Left hindlimb (tissue), 1 donor: ENCODE data around the gene SLC44A2.
"Not testable (repeated sequence)": the region's sequence is repeated elsewhere in the genome, so short reads cannot be mapped to it uniquely, and the experiment has no call there.

Experiments used
- DNase-seq: peaks from one replicate; pipeline ENCODE4 v3.0.0-alpha.2; 2018

SLC44A2 gene

DNA sequence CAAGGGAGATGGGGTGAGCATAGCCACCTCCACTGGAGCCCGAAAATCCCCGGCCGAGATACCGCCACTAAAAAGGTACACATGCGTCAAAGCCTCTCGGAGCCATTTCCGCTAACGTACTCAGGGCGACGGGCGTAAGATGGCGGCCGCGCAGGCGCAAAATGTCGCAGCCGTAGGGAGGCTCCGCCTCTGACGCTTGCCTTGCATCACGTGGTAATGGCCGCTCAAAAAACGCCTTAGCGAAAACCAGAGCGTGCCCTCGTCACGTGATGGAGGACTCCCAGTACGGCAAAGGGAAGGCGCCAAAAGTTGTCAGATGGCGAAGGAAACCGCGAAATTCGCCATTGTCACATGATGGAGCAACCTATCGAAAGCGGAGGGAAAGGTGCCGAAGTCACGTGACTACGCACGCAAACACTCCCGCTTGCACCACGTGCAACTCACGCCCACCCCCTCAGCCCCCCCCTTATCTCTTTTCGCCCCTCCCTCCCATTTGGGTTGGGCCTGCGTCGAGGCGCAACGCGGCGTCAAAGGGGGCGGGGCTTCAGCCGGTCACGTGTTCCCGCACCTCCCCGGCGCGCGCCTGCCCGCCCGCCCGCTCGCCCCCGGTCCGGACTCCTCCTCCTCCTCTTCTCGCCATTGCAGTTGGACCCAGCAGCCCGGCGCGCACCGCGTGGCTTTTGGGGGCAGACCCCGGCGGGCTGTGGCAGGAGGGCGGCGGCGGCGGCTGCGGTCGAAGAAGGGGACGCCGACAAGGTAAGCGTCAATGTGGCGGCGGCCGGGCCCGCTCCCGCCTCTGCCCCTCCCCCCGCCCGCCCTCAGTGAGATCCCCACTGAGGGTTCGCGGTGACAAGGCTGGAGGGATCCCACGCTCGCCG is 28.6 kb downstream of the SLC44A2 start, which contains the start of gene ILF3:
Gene ILF3 (plus strand): TSS at position 615 of the 878 bp plus-strand sequence. CDS start 16,260 bp downstream, outside the sequence.
- peak; percentile 100 for DNase-seq

DNA sequence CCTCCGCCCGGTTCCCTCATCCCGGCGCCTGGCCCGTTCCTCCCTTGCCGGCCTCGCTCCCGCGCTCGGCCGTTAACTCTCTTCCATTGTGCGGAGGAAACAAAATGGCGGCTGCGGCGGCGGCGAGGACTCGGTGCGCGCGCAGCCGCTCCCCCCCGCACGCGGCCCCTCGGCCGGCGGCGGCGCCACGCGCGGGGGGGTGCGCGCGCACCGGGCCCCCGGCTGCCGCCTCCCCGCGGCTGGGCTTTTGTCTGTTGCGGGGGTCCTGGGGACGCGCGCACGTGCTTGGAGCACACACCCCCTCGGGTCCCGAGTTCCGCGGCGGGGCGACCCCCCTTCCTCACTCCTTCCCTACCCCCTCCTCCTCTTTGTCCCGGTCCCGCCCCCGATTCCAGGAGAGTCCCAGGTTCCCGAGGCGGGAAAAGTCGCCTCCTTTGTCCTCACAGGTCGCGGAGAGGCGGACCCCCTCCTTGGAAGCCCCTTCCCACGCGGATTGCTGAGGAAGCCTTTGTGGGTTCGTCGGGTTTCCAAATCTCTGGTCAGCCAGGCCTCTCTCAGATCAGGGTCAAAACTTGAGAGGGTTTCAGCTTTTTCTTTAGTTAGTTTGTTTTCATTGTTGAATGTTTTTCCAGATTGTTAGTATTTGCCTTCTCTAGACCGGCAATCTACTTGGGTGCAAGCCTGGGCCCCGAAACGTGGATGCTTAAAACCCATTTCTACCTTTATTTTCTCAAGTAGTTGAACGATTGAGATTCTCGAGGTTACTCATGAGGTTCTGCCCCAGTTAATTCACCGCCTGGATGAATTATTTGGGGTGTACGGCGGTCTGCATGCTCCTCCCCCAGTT is 29.5 kb downstream of the SLC44A2 start:
- DNase-seq = peak; percentile 70

GRCh38 chr19:10655457-10656312 is 30.3 kb downstream of the SLC44A2 start:
- no peak for DNase-seq

DNA sequence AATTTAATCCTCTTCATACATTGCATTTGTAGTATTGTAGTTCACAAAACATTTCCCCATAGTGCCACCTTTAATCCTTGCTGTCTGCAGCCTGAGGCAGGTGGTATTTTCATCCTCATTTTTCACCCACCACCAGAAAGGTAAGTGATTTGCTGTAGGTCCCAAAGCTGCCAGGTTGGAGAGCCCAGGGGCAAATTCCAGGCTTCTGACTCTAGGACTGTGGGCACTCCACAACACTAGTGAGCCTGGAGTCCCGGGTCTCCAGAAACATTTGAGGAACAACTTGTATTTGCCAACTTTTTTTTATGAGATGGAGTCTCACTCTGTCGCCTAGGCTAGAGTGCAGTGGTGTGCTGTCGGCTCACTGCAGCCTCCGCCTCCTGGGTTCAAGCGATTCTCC is 35.0 kb downstream of the SLC44A2 start:
- DNase-seq = no peak

GRCh38 chr19:10661946-10662345 is 36.6 kb downstream of the SLC44A2 start:
- DNase-seq = no peak

DNA sequence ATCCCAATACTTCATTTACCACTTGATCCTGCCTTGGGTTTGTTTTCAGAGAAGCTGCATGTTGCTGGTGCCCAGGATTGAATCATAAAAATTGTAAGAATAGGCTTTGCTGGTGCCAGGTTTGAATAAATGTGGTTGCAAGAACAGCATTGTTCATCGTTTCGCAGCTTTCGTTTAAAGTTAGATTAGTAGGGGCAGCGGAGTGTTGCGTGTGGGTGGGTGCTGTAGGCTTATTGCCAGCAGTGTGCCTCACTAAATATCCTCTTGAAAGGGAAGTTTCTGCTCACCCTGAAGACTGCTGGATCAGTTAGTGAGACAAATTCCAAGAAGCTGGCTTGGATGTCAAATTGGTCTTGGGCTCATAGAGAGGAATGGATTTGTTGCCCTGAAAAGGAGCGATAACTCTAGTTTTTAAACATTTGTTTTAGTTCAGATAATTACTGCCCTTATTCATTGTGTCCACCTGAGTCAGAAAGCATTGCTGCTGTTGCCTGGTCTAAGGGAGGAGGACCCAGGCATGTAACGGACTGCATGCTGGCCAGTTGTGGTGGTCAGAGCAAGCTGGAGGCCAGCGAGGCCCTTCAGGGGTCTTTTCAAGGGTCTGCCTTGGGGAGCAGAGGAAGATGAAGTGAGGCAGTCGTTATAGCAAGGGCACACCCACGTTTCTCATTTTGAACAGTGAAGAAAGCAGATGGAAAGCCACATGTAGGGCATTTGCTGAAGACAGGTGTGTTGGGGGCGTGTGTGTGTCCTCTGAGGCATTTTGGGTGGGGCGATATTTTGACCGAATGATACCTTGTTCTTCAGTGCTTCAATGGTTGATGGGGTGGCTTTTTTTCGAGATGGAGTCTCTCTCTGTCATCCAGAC is 37.3 kb downstream of the SLC44A2 start:
- DNase-seq = no peak

DNA sequence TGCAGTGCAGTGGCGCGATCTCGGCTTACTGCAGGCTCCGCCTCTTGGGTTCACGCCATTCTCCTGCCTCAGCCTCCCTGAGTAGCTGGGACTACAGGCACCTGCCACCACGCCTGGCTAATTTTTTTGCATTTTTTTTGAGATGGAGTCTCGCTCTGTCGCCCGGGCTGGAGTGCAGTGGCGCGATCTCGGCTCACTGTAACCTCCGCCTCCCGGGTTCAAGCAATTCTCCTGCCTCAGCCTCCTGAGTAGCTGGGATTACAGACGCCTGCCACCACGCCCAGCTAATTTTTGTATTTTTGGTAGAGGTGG is 37.9 kb downstream of the SLC44A2 start:
- not testable (repeated sequence) for DNase-seq

DNA sequence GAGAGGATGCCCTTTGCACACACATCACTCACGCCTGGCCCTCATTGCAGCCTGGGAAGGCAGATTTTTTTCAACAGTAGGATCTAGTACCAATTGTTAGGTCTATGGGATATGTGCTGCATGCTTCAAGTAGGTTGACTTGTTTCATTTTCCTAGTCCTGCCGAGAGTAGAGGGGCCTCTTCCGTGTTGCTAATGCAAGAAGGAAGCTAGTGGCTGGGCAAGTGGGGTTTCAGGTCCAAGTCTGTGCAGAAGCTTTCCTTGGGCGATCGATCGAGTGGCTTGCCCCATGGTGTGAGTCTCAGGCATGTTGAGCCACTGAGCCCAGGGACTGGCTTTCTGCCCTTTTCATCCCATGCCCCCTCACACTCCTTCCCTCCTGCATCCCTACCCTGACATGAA is 42.5 kb downstream of the SLC44A2 start:
- no peak for DNase-seq

GRCh38 chr19:10669246-10669645 is 43.9 kb downstream of the SLC44A2 start:
- DNase-seq = no peak

DNA sequence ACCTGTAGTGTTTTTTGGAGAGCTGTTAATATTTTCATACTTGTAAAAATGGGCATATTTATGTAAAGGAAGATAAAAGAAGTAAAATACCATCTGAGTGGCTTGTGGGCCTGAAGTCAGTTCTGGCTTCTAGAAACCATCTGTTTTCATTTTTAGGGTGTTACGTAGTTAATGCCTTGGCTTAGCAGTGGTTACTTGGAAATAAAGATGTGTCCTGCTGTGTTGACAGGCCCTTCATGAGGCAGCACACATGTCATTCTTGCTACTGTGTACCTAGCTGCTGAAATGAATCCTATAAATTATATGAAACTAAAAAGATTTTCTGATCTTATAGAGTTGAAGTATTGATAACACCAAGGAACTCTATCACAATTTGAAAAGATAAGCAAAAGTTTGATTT is 44.8 kb downstream of the SLC44A2 start:
- DNase-seq = no peak

GRCh38 chr19:10670876-10671804 is 45.8 kb downstream of the SLC44A2 start:
- DNase-seq = no peak

GRCh38 chr19:10671922-10672321 is 46.6 kb downstream of the SLC44A2 start:
- DNase-seq = not testable (repeated sequence)

- DNase-seq = not testable (repeated sequence)
Observed at GRCh38 chr19:10675214-10675613, 49.9 kb downstream of the SLC44A2 start.

- no peak for DNase-seq
Observed at GRCh38 chr19:10677751-10678150, 52.4 kb downstream of the SLC44A2 start.

DNA sequence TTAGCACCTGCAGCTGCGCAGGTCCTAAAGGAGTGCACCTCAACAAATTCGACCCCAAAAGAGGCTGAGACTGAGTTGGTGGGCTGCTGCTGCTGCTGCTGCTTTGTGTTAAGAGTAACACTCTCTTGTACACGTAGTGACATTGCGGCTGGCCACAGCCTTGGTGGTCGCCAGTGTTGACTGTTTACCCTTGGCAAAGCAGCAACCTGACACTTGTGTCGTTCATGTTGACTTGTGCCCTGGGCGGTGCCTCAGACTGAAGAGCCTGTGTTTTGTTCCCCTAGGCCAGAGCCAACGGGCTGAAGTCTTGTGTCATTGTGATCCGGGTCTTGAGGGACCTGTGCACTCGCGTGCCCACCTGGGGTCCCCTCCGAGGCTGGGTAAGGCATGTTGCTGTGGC is 53.5 kb downstream of the SLC44A2 start:
- DNase-seq = no peak

GRCh38 chr19:10679743-10680142 is 54.4 kb downstream of the SLC44A2 start:
- DNase-seq = no peak

DNA sequence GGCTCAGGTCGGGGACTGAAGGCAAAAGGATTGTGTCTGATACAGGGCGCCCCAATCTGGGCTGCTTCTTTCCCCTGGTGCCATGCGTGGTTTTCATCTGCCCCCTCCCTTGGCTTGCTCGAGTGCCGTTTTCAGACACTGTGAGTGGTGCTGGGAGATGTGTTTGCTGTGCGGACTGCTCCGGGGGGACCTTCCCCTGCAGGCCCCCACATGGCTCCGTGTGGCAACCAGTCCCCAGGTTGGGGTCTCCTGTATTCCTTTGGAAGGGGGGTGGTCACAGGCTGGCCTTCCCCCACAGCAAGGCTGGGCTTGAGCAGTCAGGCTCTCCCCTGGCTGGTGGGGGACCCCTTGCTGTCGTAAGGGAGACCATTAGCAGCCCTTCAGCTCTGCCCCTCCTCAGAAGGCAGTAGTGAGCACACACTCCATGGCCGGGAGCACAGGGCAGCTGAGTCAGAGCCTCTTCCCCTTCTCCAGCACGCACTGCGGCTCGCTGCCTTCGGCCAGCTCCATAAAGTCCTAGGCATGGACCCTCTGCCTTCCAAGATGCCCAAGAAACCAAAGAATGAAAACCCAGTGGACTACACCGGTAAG is 55.3 kb downstream of the SLC44A2 start:
- DNase-seq = no peak

DNA sequence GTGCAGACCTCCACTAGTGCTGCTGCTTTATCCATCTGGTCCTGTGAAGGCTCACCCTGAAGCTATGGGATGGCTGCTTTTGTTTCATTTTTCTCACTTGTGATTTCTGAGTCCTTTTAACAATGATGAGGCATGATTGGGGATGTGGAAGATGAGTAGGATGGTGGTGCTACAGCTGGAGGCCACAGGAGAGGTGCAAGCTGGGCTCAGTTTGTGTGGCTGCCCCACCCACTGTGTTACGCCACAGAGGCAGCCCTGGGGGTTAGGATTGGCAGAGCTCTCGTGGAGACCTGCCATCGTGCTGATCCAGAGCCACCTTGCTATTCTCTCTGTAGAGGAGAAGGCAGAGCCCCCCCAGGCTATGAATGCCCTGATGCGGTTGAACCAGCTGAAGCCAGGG is 56.3 kb downstream of the SLC44A2 start:
- no peak for DNase-seq

DNA sequence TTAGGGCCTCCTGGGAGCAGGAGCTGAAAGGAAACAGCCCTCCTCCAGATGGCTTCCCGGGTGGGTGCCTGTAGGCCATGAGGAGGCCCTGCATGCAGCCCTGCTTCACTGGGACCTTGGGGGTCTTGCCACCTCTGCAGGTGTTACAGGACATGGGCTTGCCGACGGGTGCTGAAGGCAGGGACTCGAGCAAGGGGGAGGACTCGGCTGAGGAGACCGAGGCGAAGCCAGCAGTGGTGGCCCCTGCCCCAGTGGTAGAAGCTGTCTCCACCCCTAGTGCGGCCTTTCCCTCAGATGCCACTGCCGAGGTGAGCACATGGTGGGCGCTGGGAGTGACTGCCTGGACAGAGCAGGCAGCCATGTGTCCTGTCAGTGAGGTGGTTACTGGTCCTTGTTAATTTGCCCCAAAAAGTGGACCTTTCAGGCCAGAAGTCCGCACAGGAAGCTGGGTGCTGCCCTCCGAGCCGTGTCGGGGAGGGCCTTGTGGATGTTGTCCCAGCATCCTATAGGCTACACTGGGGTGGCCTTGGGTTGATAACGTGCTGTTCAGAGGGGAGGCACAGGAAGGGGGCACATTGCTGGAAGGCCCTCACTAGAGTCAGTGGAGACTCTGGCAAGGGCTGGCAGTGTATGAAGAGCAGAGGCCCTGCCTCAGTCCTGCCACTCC is 57.2 kb downstream of the SLC44A2 start:
- no peak for DNase-seq

DNA sequence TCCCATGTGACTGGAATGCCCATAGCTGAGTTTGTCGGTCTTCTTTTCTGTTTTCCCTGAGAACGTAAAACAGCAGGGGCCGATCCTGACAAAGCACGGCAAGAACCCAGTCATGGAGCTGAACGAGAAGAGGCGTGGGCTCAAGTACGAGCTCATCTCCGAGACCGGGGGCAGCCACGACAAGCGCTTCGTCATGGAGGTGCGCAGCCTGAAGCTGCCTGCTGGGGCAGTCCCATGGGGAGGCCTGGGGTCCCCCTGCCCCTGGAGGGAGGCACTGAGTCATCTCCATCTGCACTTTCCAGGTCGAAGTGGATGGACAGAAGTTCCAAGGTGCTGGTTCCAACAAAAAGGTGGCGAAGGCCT is 57.7 kb downstream of the SLC44A2 start:
- DNase-seq = no peak
